SJSA1 (cell line): ENCODE results near the gene PRPH. TPM values are rescaled to one million over a fixed set of nuclear protein-coding genes. Genes with fewer than 3 reads are reported as not detected.
"Not testable (repeated sequence)": the region's sequence is repeated elsewhere in the genome, so short reads cannot be mapped to it uniquely, and the experiment has no call there.

ENCODE experiments used
- DNase-seq, 2 experiments: peaks; one replicate each; pipeline ENCODE4 v3.0.0-alpha.2; 2015 to 2020; ENCODE audit warnings: low spot score in 2 of 2, low read depth in 1 of 2
- H3K27ac ChIP-seq: fragments of 250-450 bp; sonication (Bioruptor Pico); 2 replicates; pipeline ENCODE4 v1.5.1; 2020; ENCODE audit warnings: mild to moderate bottlenecking, moderate library complexity
- H3K27me3 ChIP-seq: fragments of 250-450 bp; sonication (Bioruptor Pico); replicated peaks from 2 replicates; pipeline ENCODE4 v1.5.1; 2020; ENCODE audit warnings: mild to moderate bottlenecking, moderate library complexity
- H3K36me3 ChIP-seq: fragments of 250-450 bp; sonication (Bioruptor Pico); 2 replicates; pipeline ENCODE4 v1.5.1; 2020; ENCODE audit warnings: mild to moderate bottlenecking
- H3K4me1 ChIP-seq: fragments of 250-450 bp; sonication (Bioruptor Pico); replicated peaks from 2 replicates; pipeline ENCODE4 v1.6.1; 2021; ENCODE audit warnings: mild to moderate bottlenecking
- H3K4me3 ChIP-seq: fragments of 250-450 bp; sonication (Bioruptor Pico); 2 replicates; pipeline ENCODE4 v1.5.1; 2020; ENCODE audit warnings: mild to moderate bottlenecking
- H3K9me3 ChIP-seq: fragments of 250-450 bp; sonication (Bioruptor Pico); replicated peaks from 2 replicates; pipeline ENCODE4 v1.5.1; 2020; ENCODE audit warnings: mild to moderate bottlenecking
- total RNA-seq: library from RNA; depleted of rRNA; stranded (reverse); fragments of >200 nt; shearing (Covaris generic); gene quantifications from 2 replicates; pipeline ENCODE4 v1.2.3, GENCODE V29; 2014; rRNA removed

Gene PRPH
- not detected in 2 replicates for total RNA-seq

GRCh38 chr12:49295082-49295936 lies at the start of gene PRPH:
Gene PRPH (plus strand): TSS chr12:49295147. CDS start chr12:49295201, 54 bp downstream.
- no peak within 1 kb of the TSS for H3K27ac ChIP-seq
- no peaks in the 10 kb centered on the region for H3K27me3 ChIP-seq

GRCh38 chr12:49251357-49251756 lies 43.6 kb upstream of the PRPH start:
- no peak overlapping the region for H3K4me3 ChIP-seq
- no peaks in the 10 kb centered on the region for H3K9me3 ChIP-seq
- DNase-seq, result no peak
- no peak overlapping the region for H3K27ac ChIP-seq
- no peaks in the 10 kb centered on the region for H3K4me1 ChIP-seq
- no peaks in the 10 kb centered on the region for H3K36me3 ChIP-seq
- no peaks in the 10 kb centered on the region for H3K27me3 ChIP-seq

More at GRCh38 chr12:49295082-49295936, at the start of gene PRPH:
- DNase-seq, result no peak
- H3K4me1 ChIP-seq, result peaks cover 8% of the 10 kb centered on the region
- H3K4me3 ChIP-seq, result no peak within 1 kb of the TSS
- H3K9me3 ChIP-seq, result no peaks in the 10 kb centered on the region
- H3K36me3 ChIP-seq, result no peaks in the 10 kb centered on the region

GRCh38 chr12:49253033-49253623 lies 41.8 kb upstream of the PRPH start:
- no peak for DNase-seq
- no peak overlapping the region for H3K27ac ChIP-seq
- no peaks in the 10 kb centered on the region for H3K4me1 ChIP-seq
- no peaks in the 10 kb centered on the region for H3K27me3 ChIP-seq
- no peaks in the 10 kb centered on the region for H3K9me3 ChIP-seq
- no peak overlapping the region for H3K4me3 ChIP-seq
- no peaks in the 10 kb centered on the region for H3K36me3 ChIP-seq

- not testable (repeated sequence) for DNase-seq, H3K36me3 ChIP-seq, H3K27me3 ChIP-seq, H3K9me3 ChIP-seq, H3K27ac ChIP-seq, H3K4me3 ChIP-seq, H3K4me1 ChIP-seq
Measured at GRCh38 chr12:49255456-49255855, 39.5 kb upstream of the PRPH start.

GRCh38 chr12:49255857-49256637 lies 38.9 kb upstream of the PRPH start:
- Histone ChIP-seq H3K27me3 (no peaks in the 10 kb centered on the region), H3K36me3 (peaks cover 3% of the 10 kb centered on the region; the same call in 1 of the 2 replicates), H3K27ac (no peak overlapping the region), H3K9me3 (no peaks in the 10 kb centered on the region), H3K4me1 (peaks cover 7% of the 10 kb centered on the region), H3K4me3 (no peak overlapping the region)
- DNase-seq, result no peak

- H3K4me1 ChIP-seq, result peaks cover 11% of the 10 kb centered on the region
- H3K36me3 ChIP-seq, H3K4me3 ChIP-seq, H3K27ac ChIP-seq, H3K27me3 ChIP-seq, DNase-seq, H3K9me3 ChIP-seq: not testable (repeated sequence)
Measured at GRCh38 chr12:49257508-49258184, 37.3 kb upstream of the PRPH start.

GRCh38 chr12:49259452-49259851 lies 35.5 kb upstream of the PRPH start:
- H3K27ac ChIP-seq, result no peak overlapping the region
- no peaks in the 10 kb centered on the region for H3K9me3 ChIP-seq
- DNase-seq, result no peak
- peaks cover 6% of the 10 kb centered on the region; the same call in 1 of the 2 replicates for H3K36me3 ChIP-seq
- H3K27me3 ChIP-seq, result no peaks in the 10 kb centered on the region
- no peak overlapping the region for H3K4me3 ChIP-seq
- H3K4me1 ChIP-seq, result peaks cover 21% of the 10 kb centered on the region

- Histone ChIP-seq H3K9me3 (no peaks in the 10 kb centered on the region), H3K4me3 (no peak overlapping the region), H3K36me3 (peaks cover 9% of the 10 kb centered on the region), H3K4me1 (peaks cover 21% of the 10 kb centered on the region), H3K27ac (no peak overlapping the region), H3K27me3 (no peaks in the 10 kb centered on the region)
- no peak for DNase-seq
Measured at GRCh38 chr12:49260166-49260565, 34.8 kb upstream of the PRPH start.

- Histone ChIP-seq H3K36me3 (peaks cover 15% of the 10 kb centered on the region), H3K27me3 (no peaks in the 10 kb centered on the region), H3K4me1 (peaks cover 21% of the 10 kb centered on the region), H3K27ac (no peak overlapping the region), H3K9me3 (no peaks in the 10 kb centered on the region), H3K4me3 (no peak overlapping the region)
- no peak for DNase-seq
Measured at GRCh38 chr12:49260571-49261363, 34.2 kb upstream of the PRPH start.

GRCh38 chr12:49261721-49262120 lies 33.2 kb upstream of the PRPH start:
- no peak for DNase-seq
- peaks cover 23% of the 10 kb centered on the region for H3K4me1 ChIP-seq
- no peak overlapping the region for H3K27ac ChIP-seq
- H3K4me3 ChIP-seq, result no peak overlapping the region
- no peaks in the 10 kb centered on the region for H3K9me3 ChIP-seq
- no peaks in the 10 kb centered on the region for H3K27me3 ChIP-seq
- peaks cover 25% of the 10 kb centered on the region for H3K36me3 ChIP-seq

- Histone ChIP-seq H3K9me3 (no peaks in the 10 kb centered on the region), H3K4me3 (peak overlapping the region; percentile 74), H3K36me3 (peaks cover 39% of the 10 kb centered on the region), H3K27ac (no peak overlapping the region), H3K4me1 (peaks cover 40% of the 10 kb centered on the region), H3K27me3 (no peaks in the 10 kb centered on the region)
- no peak for DNase-seq
Measured at GRCh38 chr12:49263400-49263763, 31.6 kb upstream of the PRPH start.

- peaks cover 46% of the 10 kb centered on the region for H3K36me3 ChIP-seq
- peaks cover 48% of the 10 kb centered on the region for H3K4me1 ChIP-seq
- peak overlapping the region; percentile 91 for H3K27ac ChIP-seq
- peak in 1 of 2 experiments; percentile 80 for DNase-seq
- H3K4me3 ChIP-seq, result peak overlapping the region; percentile 74
- no peaks in the 10 kb centered on the region for H3K9me3 ChIP-seq
- no peaks in the 10 kb centered on the region for H3K27me3 ChIP-seq
Measured at GRCh38 chr12:49264466-49264872, 30.5 kb upstream of the PRPH start.
